ENCODE data around the gene STX1B.
"Not testable (repeated sequence)": the region's sequence is repeated elsewhere in the genome, so short reads cannot be mapped to it uniquely, and the experiment has no call there.

Gene STX1B

DNA sequence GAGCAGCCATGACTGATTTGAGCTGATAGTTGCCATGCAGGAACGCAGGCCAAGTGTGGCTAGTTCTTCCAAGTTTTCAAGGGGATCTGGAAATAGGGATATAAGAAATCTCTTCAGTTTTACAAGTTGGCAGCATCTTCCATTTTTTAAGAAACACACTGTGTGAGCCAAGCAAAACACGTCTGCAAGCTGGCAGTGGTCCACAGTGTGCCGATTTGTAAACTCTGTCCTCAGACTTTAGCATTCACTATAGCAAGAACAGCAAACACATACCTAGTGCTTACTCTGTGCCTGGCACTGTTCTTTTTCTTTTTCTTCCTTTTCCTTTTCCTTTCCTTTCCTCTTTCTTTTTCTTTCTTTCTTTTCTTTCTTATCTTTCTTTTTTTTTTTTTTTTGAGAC is 58.7 kb downstream of the STX1B start:
- DNase-seq (ENCODE audit: low read depth), result no peak

DNA sequence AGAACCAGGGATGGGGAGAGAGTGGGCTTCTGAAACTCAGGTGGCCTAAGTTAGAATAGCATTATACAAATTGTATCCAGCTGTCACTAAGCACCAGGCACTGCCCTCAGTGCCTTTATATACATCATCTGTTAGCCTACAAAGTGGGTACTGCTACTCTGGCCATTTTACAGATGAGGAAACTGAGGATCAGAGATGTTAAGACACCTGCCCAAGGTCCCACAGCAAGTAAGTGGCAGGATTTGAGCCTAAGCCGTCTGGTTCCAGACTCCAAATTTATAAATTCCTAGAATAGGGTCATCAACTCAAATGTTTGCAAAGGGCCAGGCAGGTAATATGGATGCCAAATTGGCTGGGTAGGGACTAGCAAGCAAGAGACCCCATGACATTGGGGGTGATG is 59.2 kb downstream of the STX1B start:
- no peak for DNase-seq (ENCODE audit: low read depth)

DNA sequence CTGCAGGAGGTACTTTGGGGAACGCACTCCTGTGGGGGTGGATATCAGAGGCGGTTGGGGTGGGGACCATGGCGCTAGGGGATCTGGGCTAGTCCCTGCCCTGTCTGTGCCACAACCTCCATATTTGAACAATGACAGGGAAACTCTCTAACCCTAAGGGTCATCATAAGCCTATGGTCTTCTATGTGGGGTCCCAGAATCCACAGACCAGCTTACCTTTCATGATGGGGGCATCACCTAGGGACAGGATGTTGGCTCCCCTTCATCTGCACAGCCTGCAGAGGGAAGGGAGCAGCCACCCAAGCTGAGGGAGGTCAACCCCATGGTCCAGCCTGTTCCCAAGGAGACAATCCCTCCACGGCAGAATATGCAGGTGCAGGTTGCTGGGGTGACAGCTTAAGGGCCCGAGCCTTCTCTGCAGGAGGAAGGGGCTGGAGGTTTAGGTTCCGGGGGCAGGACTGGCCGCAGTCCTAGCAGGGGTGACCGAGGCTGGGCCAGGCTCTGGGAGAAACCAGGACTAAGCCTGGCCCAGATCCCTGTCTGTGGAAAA is 59.8 kb downstream of the STX1B start:
- no peak for DNase-seq (ENCODE audit: low read depth)

DNA sequence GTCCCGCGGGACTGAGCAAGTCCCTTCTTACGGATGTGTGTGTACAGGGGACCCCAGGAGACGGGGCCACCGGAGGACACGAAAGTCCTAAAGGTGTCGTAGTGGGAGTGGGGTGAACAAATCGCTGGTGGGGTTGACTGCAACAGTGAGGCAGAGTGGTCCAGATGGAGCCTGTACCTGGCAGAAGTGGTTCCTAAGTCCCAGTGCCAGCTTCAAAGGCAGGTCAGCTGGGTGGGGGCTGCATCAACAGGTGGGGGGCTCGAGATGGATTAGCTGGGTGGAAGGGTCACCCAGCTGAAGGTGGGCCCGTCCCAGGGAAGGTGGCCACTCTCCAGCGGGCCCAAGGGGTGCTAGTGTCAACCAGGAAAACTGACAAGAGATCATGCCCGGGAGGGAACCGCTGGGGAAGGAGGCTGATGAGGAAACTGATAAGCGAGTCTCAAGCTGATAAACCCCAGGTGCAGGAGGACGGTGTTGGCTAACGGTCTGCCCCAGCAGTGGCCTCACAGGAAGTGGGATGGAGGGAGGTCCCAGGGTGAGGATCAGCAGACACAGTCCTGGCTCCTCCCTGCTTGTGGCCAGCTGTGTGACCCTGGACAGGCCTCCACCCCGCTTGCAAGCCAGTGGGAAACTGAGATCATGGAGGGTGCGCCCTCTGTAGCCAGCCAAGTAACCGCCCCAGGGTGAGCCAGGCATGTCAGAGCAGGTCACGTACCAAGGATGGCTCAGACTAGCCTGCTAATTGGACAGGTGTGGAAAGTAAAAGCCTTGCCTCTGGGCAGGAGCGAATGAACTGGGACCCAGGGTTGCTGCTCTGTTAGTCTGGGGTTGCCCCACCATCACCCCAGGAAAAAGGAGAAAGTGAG is 60.6 kb downstream of the STX1B start:
- DNase-seq (ENCODE audit: low read depth), result no peak

DNA sequence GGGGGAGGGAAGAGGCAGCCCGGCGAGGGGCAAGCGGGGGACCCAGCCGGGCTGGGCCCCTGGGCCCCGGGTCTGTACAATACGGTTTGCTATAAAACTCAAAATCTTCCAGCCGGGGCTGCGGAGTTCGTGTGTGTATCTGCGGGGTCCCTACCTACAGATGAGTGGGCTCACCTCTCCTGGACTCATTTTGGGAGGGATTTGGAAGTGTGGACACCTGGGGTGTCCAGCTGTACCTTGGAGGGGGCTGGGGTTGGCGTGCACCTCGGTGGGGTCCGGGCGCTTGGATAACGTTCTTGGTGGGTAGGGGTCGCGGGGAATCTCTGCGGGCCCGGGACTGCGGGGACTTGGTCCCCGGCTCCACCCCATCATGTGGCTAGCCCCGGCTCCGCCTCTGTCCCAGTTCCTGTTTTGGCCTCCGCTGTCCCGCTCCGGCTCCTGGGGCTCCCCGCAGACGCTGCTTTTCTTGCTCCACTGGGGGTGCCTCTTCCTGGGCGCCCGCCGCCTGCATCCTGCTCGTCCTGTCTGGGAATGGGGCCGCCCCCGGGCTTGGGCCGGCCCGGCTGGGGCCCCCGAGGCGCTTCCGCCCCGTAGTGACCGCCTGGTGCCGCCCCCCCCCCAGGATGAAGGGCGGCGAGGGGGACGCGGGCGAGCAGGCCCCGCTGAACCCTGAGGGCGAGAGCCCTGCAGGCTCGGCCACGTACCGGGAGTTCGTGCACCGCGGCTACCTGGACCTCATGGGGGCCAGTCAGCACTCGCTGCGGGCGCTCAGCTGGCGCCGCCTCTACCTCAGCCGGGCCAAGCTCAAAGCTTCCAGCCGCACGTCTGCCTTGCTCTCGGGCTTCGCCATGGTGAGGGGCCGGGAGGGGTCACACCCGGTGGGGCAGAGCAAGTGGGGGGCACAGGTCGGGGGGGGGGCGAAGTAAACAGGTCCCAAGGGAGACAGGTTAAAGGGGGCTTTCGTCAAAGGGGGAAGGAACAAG is 61.5 kb downstream of the STX1B start, which contains the start of gene ORAI3:
ORAI3 (plus strand) TSS at position 402 of the 983 bp plus-strand sequence; CDS start at position 624, 222 bp downstream.
- no peak for DNase-seq (ENCODE audit: low read depth)

DNA sequence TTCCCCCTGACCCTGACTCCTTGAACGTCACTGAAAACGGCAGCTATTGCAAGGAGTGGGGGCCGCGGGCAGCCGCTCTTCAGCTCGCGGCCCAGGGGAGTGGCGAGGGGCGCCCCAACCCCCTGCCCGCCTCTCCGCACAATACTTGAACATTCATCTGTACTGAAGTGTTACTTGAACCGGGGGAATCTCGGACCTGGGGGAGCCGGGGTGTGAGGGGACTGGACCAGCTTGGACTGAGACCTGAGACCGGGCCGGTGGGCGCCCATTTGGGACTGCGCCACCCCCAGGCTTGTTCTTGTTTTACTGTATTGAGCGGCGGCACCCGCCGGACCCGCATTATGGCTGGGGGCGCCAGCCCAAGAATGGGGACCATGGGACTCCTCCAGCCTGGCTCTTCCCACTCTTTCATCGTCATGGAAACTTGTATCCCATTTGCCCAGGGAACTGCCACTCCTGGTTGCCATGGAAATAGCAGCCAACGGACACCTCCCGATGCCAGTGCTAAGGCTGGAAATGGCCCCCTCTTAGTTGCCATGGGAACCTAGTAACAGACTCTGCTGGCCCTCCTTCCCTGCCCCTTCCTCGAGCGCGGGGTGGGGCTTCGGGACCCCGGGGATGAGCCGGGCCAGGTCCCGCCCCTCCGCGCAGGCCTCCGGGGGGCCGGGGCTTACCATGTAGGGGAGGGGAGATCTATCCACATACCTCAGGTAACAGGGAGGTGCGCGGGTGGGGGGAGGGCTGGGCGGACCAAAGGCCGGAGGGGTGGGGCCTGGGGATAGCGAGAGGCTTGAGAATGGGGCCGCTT is 62.4 kb downstream of the STX1B start:
- no peak for DNase-seq (ENCODE audit: low read depth)

DNA sequence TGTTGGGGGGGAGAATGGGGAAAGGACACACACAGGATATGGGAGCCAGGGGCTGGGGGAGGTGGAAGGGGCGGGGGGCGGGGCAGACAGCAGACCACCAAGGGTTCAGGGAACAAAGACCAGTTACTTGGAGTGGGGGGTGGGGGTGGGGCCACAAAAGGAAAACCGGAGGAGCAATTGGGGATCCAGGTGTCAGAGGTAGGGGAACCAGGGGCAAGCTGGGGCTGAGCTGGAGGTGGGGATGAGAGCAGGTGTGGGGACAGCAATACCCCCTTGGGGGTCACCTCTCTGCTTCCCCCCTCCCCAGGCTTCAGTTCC is 62.9 kb downstream of the STX1B start:
- DNase-seq (ENCODE audit: low read depth), result no peak

DNA sequence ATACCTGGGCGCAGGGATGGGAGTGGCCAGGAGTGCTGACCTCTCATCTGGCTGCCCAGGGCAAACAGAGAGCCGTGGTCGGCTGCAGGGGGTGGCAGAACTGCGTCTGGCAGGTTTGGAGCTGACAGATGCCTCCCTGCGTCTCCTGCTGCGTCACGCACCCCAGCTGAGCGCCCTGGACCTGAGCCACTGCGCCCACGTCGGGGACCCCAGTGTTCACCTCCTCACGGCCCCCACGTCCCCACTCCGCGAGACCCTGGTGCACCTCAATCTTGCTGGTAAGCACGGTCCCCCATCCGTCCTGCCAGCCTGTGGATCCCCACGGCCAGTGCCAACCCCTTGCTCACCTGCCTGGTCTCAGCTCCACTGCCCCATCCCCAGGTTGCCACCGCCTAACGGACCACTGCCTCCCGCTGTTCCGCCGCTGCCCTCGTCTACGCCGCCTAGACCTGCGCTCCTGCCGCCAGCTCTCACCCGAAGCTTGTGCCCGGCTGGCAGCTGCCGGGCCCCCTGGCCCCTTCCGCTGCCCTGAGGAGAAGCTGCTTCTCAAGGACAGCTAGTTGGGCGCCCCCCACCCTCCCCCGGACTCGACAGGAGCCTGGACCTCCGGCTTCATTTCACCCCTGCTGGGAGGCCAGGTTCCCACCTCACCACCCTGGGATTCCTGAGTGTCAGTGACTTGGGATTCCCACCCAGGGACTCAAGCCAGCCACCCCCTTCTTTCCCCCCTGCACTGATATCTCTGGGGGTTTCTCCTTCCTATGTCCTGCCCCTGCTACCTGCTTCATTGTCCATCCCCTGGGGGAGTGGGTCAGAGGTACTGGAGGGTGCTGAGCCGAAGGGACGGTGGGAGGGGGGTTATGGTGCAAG is 63.5 kb downstream of the STX1B start:
- no peak for DNase-seq (ENCODE audit: low read depth)

DNA sequence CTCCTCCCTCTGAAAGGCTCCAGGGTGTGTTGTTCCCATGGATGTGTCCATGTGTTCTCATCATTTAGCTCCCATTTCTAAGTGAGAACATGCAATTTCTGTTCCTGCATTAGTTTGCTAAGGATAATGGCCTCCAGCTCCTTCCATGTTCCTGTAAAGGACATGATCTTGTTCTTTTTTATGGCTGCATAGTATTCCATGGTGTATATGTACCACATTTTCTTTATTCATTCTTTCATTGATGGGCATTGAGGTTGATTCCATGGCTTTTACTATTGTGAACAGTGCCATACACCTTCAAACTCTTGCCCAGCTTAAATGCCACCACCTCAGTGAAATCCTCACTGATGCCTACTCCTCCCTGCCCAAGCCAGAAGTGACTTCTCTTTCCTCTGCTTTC is 66.1 kb downstream of the STX1B start:
- DNase-seq (ENCODE audit: low read depth), result no peak

DNA sequence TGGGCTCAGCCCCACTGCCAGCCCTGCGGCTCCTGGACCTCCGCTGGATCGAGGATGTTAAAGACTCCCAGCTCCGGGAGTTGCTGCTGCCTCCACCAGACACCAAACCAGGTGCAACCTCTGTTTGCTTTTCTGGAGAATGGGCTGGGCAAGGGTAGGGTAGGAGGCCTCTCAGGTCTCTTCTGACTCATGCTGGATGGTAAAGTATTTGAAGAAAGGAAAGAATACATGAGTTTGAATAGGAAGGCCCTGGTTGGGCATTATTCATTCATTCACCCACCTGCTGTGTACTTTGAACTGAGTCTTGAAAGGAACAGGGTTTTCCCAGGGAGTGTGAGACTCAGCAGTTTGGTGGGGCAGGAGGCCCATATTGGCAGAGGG is 68.0 kb downstream of the STX1B start:
- no peak for DNase-seq (ENCODE audit: low read depth)

DNA sequence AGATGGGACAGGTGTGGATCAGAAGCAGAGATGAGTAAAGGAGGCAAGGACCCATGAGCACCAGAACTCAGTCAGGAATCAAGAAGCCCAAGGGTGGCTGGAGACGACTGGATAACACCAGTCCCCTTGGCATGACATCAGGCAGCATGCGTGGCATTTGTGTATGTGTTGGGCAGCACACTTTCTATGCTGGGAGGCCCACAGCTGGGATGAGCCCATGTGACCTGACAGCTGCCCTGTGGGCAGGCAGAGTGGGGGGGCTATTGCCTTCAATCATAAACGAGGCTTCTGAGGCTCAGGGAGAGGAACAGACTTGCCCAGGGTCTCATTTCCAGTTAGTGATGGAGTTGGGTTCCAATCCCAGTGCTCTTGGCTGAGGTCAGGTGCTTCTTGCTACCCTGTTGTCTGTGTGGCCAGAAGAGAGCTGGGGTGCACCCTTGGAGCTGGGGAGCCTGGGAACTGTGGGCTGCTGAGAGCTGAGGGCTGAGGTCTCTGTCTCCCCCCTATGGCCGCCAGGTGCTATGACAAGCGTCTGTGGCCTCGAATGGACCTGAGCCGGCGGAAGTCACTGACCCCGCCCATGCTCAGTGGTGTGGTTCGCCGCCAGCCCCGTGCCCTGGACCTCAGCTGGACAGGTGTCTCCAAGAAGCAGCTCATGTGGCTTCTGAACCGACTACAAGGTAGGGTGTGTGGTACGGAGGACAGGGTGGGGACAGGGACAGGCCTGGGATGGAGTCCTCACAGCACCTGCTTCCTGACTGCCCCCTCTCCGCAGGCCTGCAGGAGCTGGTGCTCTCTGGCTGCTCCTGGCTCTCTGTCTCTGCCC is 68.6 kb downstream of the STX1B start:
- peak; percentile 41 for DNase-seq (ENCODE audit: low read depth)

DNA sequence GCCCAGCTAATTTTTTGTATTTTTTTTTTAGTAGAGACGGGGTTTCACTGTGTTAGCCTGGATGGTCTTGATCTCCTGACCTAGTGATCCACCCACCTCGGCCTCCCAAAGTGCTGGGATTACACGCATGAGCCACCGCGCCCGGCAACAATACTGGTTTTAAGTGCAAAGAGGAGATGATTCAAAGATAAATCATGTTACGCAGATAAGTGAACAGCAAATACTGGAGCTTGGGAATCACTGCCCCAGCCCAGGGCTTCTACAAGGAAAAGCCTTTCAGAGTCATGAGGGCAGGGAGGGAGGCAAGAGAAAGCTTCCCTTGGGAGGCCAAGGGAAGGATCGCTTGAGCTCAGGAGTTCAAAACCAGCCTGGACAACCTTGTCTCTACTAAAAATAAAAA is 70.9 kb downstream of the STX1B start:
- DNase-seq (ENCODE audit: low read depth), result not testable (repeated sequence)

Measured in stimulated activated CD8-positive, alpha-beta memory T cell treated with anti-CD3 and anti-CD28 coated beads, Interleukin-12 subunit alpha, Interleukin-12 subunit beta, amount 100 ng/mL, for 4 hours (primary cell).